GM21576 (cell line): ENCODE results near the gene RPP14.
"Not testable (repeated sequence)": the region's sequence is repeated elsewhere in the genome, so short reads cannot be mapped to it uniquely, and the experiment has no call there.

Source experiments
- ATAC-seq: cut with Tn5 transposase; IDR thresholded peaks from one replicate; pipeline ENCODE4 v1.9.1; 2021; ENCODE audit warnings: mild to moderate bottlenecking, moderate library complexity; ENCODE audit not compliant: unreplicated experiment

Gene RPP14

GRCh38 chr3:58305882-58306711, at the start of gene RPP14, which contains the start of gene HTD2:
Gene RPP14 (plus strand): TSS chr3:58306245. CDS start chr3:58310330, 4,085 bp downstream.
Gene HTD2 (plus strand): TSS chr3:58306520. CDS start chr3:58317614, 11,094 bp downstream.
- peak; percentile 86 for ATAC-seq

GRCh38 chr3:58256511-58256910, 49.5 kb upstream of the RPP14 start:
- no peak for ATAC-seq

GRCh38 chr3:58258392-58259055, 47.5 kb upstream of the RPP14 start:
- no peak for ATAC-seq

GRCh38 chr3:58260261-58260731, 45.7 kb upstream of the RPP14 start:
- no peak for ATAC-seq

GRCh38 chr3:58260733-58261132, 45.3 kb upstream of the RPP14 start:
- no peak for ATAC-seq

GRCh38 chr3:58261954-58262666, 43.9 kb upstream of the RPP14 start:
- ATAC-seq: no peak

GRCh38 chr3:58266577-58266976, 39.5 kb upstream of the RPP14 start:
- ATAC-seq: no peak

GRCh38 chr3:58267543-58267942, 38.5 kb upstream of the RPP14 start:
- not testable (repeated sequence) for ATAC-seq

- no peak for ATAC-seq
These were observed 36.7 kb upstream of the RPP14 start for GRCh38 chr3:58269356-58269755.

- no peak for ATAC-seq
These were observed 35.6 kb upstream of the RPP14 start for GRCh38 chr3:58270485-58270884.

GRCh38 chr3:58271901-58272501, 34.0 kb upstream of the RPP14 start:
- ATAC-seq: no peak

GRCh38 chr3:58272891-58273290, 33.2 kb upstream of the RPP14 start:
- ATAC-seq: no peak

GRCh38 chr3:58273362-58273761, 32.7 kb upstream of the RPP14 start:
- not testable (repeated sequence) for ATAC-seq

GRCh38 chr3:58274027-58274614, 31.9 kb upstream of the RPP14 start:
- ATAC-seq: no peak

- no peak for ATAC-seq
These were observed 25.0 kb upstream of the RPP14 start for GRCh38 chr3:58281069-58281468.

GRCh38 chr3:58285334-58285733, 20.7 kb upstream of the RPP14 start:
- ATAC-seq: no peak

- ATAC-seq: no peak
These were observed 18.7 kb upstream of the RPP14 start for GRCh38 chr3:58287354-58287753.

- no peak for ATAC-seq
These were observed 17.9 kb upstream of the RPP14 start for GRCh38 chr3:58288011-58288728.

- not testable (repeated sequence) for ATAC-seq
These were observed 17.0 kb upstream of the RPP14 start for GRCh38 chr3:58288964-58289613.
